HEK293 (cell line): ENCODE measurements around the gene SLC7A11.

Source experiments
- CTCF ChIA-PET: fragments of 350-600 bp; formaldehyde crosslinking; extraction: SDS; loops from one replicate; lab custom pipeline; 2021; ENCODE audit warnings: antibody characterized with exemption; lab: Yijun Ruan, JAX
- POLR2A ChIA-PET: fragments of 300-600 bp; formaldehyde crosslinking; extraction: SDS; loops from one replicate; lab custom pipeline; 2020; ENCODE audit warnings: antibody characterized with exemption, inconsistent platforms; lab: Yijun Ruan, JAX
- H3K27ac ChIP-seq: fragments of 200-500 bp; sonication (Bioruptor generic); 2 replicates; pipeline ENCODE4 v1.5.1; 2014; ENCODE audit warnings: low read depth, low read length, control low read depth, inconsistent platforms; ENCODE audit errors: extremely low read depth
- H3K36me3 ChIP-seq, 2 experiments: fragments of 200-500 bp in 1 of 2; sonication (Bioruptor generic) in 1 of 2; 1 replicate in 1 of 2; 2 replicates in 1 of 2; pipeline ENCODE4 v1.5.1; 2014 to 2017; ENCODE audit warnings: inconsistent platforms in 2 of 2, low read length in 2 of 2; ENCODE audit not compliant: control insufficient read depth in 2 of 2, insufficient read depth in 1 of 2
- H3K4me1 ChIP-seq: fragments of 200-500 bp; sonication (Bioruptor generic); 2 replicates; pipeline ENCODE4 v1.5.1; 2014; ENCODE audit warnings: mild to moderate bottlenecking, low read length, inconsistent platforms; ENCODE audit not compliant: control insufficient read depth, insufficient read depth
- H3K4me3 ChIP-seq: 2 replicates; pipeline ENCODE4 v1.5.1; 2011; ENCODE audit warnings: low read depth, mild to moderate bottlenecking, control low read depth, low read length, moderate library complexity
- H3K9me3 ChIP-seq: fragments of 200-500 bp; sonication (Bioruptor generic); 2 replicates; pipeline ENCODE4 v1.5.1; 2014; ENCODE audit warnings: low read depth, low read length, inconsistent platforms; ENCODE audit not compliant: control insufficient read depth, insufficient read depth
- GLI4 ChIP-seq: fragments of 450-650 bp; formaldehyde crosslinking; IDR thresholded peaks from 2 replicates; pipeline ENCODE4 v1.5.1; 2016; ENCODE audit warnings: missing biosample characterization, missing genetic modification characterization
- GLIS1 ChIP-seq: fragments of 450-650 bp; formaldehyde crosslinking; IDR thresholded peaks from 2 replicates; pipeline ENCODE4 v1.5.1; 2016; ENCODE audit warnings: missing biosample characterization, missing genetic modification characterization
- KLF1 ChIP-seq: fragments of 450-650 bp; formaldehyde crosslinking; IDR thresholded peaks from 2 replicates; pipeline ENCODE4 v1.5.1; 2016; ENCODE audit warnings: missing biosample characterization, missing genetic modification characterization
- MYNN ChIP-seq: fragments of 450-650 bp; formaldehyde crosslinking; IDR thresholded peaks from 2 replicates; pipeline ENCODE4 v1.5.1; 2016; ENCODE audit warnings: missing biosample characterization, missing genetic modification characterization, borderline replicate concordance
- OVOL3 ChIP-seq: fragments of 450-650 bp; formaldehyde crosslinking; IDR thresholded peaks from 2 replicates; pipeline ENCODE4 v1.5.1; 2016; ENCODE audit warnings: missing biosample characterization, missing genetic modification characterization
- TCF7L2 ChIP-seq: IDR thresholded peaks from 2 replicates; pipeline ENCODE4 v1.6.1; 2011; ENCODE audit warnings: low read depth, mild to moderate bottlenecking, inconsistent platforms, low read length, moderate library complexity, borderline replicate concordance
- ZFP69B ChIP-seq: fragments of 450-650 bp; formaldehyde crosslinking; IDR thresholded peaks from 2 replicates; pipeline ENCODE4 v1.5.1; 2016; ENCODE audit warnings: missing biosample characterization, missing genetic modification characterization
- ZNF155 ChIP-seq: fragments of 450-650 bp; formaldehyde crosslinking; IDR thresholded peaks from 2 replicates; pipeline ENCODE4 v1.5.1; 2016; ENCODE audit warnings: missing biosample characterization, missing genetic modification characterization
- ZNF157 ChIP-seq: fragments of 450-650 bp; formaldehyde crosslinking; IDR thresholded peaks from 2 replicates; pipeline ENCODE4 v1.5.1; 2016; ENCODE audit warnings: missing biosample characterization, missing genetic modification characterization
- ZNF214 ChIP-seq: fragments of 450-650 bp; formaldehyde crosslinking; IDR thresholded peaks from 2 replicates; pipeline ENCODE4 v1.5.1; 2017; ENCODE audit warnings: missing biosample characterization, mild to moderate bottlenecking, missing genetic modification characterization, borderline replicate concordance
- ZNF350 ChIP-seq: fragments of 450-650 bp; formaldehyde crosslinking; IDR thresholded peaks from 2 replicates; pipeline ENCODE4 v1.5.0; 2017; ENCODE audit warnings: missing biosample characterization, mild to moderate bottlenecking, missing genetic modification characterization
- ZNF529 ChIP-seq: fragments of 450-650 bp; formaldehyde crosslinking; IDR thresholded peaks from 2 replicates; pipeline ENCODE4 v1.5.1; 2017; ENCODE audit warnings: missing genetic modification characterization, missing biosample characterization; ENCODE audit not compliant: insufficient replicate concordance
- ZNF707 ChIP-seq: fragments of 450-650 bp; formaldehyde crosslinking; IDR thresholded peaks from 2 replicates; pipeline ENCODE4 v1.5.1; 2016; ENCODE audit warnings: missing biosample characterization, missing genetic modification characterization
- ZNF76 ChIP-seq: fragments of 450-650 bp; formaldehyde crosslinking; IDR thresholded peaks from 2 replicates; pipeline ENCODE4; 2016; ENCODE audit warnings: low read depth, missing biosample characterization, missing genetic modification characterization, borderline replicate concordance
- TF ChIP-seq, protein P1 (sequence below): fragments of 450-650 bp; formaldehyde crosslinking; IDR thresholded peaks from 2 replicates; pipeline ENCODE4 v1.5.1; 2016; ENCODE audit warnings: missing biosample characterization, missing genetic modification characterization, borderline replicate concordance
- TF ChIP-seq, protein P2 (sequence below): fragments of 450-650 bp; formaldehyde crosslinking; IDR thresholded peaks from 2 replicates; pipeline ENCODE4 v1.5.1; 2017; ENCODE audit warnings: missing biosample characterization, missing genetic modification characterization
- TF ChIP-seq, protein P3 (sequence below): fragments of 450-650 bp; formaldehyde crosslinking; IDR thresholded peaks from 2 replicates; pipeline ENCODE4 v1.5.1; 2016; ENCODE audit warnings: missing biosample characterization, missing genetic modification characterization
- TF ChIP-seq, protein P4 (sequence below): fragments of 450-650 bp; formaldehyde crosslinking; IDR thresholded peaks from 2 replicates; pipeline ENCODE4 v1.5.0; 2017; ENCODE audit warnings: missing biosample characterization, missing genetic modification characterization, borderline replicate concordance
- TF ChIP-seq, protein P5 (sequence below): fragments of 450-650 bp; formaldehyde crosslinking; IDR thresholded peaks from 2 replicates; pipeline ENCODE4 v1.5.1; 2016; ENCODE audit warnings: missing biosample characterization, missing genetic modification characterization

Gene SLC7A11

DNA sequence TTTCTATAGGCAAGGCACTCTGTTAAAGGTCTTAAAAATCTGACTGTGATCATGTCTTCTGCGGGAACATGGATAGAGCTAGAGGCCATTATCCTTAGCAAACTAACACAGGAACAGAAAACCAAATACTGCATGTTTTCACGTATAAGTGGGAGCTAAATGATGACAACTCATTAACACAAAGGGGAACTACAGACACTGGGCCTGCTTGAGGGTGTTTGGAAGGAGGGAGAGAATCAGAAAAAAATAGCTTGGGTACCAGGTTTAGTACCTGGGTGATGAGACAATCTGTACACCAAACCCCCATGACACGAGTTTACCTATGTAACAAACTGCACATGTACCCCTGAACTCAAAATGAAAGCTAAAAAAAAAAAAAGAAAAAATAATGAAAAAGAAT, 12.1 kb downstream of the SLC7A11 start:
- Histone ChIP-seq H3K4me1 (no peaks in the 10 kb centered on the region), H3K36me3 (peaks cover 0 to 4% of the 10 kb centered on the region in 2 experiments; a peak in 1 of 3 replicates)
- ChIA-PET POLR2A (no interaction called here), CTCF (no interaction called here)
- TF ChIP-seq ZNF707 (tag by site-specific recombination) (no peak), GLI4 (no peak)
- TF ChIP-seq, protein P1, sequence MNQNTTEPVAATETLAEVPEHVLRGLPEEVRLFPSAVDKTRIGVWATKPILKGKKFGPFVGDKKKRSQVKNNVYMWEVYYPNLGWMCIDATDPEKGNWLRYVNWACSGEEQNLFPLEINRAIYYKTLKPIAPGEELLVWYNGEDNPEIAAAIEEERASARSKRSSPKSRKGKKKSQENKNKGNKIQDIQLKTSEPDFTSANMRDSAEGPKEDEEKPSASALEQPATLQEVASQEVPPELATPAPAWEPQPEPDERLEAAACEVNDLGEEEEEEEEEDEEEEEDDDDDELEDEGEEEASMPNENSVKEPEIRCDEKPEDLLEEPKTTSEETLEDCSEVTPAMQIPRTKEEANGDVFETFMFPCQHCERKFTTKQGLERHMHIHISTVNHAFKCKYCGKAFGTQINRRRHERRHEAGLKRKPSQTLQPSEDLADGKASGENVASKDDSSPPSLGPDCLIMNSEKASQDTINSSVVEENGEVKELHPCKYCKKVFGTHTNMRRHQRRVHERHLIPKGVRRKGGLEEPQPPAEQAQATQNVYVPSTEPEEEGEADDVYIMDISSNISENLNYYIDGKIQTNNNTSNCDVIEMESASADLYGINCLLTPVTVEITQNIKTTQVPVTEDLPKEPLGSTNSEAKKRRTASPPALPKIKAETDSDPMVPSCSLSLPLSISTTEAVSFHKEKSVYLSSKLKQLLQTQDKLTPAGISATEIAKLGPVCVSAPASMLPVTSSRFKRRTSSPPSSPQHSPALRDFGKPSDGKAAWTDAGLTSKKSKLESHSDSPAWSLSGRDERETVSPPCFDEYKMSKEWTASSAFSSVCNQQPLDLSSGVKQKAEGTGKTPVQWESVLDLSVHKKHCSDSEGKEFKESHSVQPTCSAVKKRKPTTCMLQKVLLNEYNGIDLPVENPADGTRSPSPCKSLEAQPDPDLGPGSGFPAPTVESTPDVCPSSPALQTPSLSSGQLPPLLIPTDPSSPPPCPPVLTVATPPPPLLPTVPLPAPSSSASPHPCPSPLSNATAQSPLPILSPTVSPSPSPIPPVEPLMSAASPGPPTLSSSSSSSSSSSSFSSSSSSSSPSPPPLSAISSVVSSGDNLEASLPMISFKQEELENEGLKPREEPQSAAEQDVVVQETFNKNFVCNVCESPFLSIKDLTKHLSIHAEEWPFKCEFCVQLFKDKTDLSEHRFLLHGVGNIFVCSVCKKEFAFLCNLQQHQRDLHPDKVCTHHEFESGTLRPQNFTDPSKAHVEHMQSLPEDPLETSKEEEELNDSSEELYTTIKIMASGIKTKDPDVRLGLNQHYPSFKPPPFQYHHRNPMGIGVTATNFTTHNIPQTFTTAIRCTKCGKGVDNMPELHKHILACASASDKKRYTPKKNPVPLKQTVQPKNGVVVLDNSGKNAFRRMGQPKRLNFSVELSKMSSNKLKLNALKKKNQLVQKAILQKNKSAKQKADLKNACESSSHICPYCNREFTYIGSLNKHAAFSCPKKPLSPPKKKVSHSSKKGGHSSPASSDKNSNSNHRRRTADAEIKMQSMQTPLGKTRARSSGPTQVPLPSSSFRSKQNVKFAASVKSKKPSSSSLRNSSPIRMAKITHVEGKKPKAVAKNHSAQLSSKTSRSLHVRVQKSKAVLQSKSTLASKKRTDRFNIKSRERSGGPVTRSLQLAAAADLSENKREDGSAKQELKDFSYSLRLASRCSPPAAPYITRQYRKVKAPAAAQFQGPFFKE: no peak
- TF ChIP-seq, all 188 proteins: peak for 0
- H3K9me3 ChIP-seq: no peaks in the 10 kb centered on the region
- no peak overlapping the region for H3K4me3 ChIP-seq
- H3K27ac ChIP-seq: no peak overlapping the region

DNA sequence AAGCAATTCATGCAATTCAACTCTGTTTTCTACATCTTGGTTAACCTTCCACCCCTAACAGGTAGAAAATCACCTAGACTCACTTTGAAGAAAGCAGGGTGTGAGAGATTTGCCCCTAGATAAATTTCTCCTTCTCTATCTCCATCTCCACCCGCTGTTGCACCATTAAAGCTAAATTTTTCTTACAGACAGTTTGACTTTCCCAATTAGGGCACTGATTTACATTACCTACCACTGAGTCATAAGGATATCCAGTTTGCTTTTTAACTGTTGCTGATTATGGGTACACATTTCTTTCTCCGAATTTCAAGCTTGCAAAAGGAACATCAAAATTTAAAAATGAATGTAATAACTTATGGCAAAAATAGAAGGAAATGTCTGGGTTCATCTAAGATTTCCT, 13.0 kb downstream of the SLC7A11 start:
- Histone ChIP-seq H3K4me1 (no peaks in the 10 kb centered on the region), H3K4me3 (no peak overlapping the region), H3K36me3 (peaks cover 0 to 4% of the 10 kb centered on the region in 2 experiments; a peak in 1 of 3 replicates), H3K9me3 (no peaks in the 10 kb centered on the region), H3K27ac (no peak overlapping the region)
- TF ChIP-seq ZNF707 (tag by site-specific recombination): no peak
- TF ChIP-seq TCF7L2: no peak
- TF ChIP-seq ZNF155 (tag by site-specific recombination): no peak
- no peak for TF ChIP-seq ZNF529
- TF ChIP-seq ZNF350 (tag by site-specific recombination): no peak
- no peak for TF ChIP-seq KLF1 (tag by site-specific recombination)
- no peak for TF ChIP-seq ZNF214 (tag by site-specific recombination)
- TF ChIP-seq, protein P2, sequence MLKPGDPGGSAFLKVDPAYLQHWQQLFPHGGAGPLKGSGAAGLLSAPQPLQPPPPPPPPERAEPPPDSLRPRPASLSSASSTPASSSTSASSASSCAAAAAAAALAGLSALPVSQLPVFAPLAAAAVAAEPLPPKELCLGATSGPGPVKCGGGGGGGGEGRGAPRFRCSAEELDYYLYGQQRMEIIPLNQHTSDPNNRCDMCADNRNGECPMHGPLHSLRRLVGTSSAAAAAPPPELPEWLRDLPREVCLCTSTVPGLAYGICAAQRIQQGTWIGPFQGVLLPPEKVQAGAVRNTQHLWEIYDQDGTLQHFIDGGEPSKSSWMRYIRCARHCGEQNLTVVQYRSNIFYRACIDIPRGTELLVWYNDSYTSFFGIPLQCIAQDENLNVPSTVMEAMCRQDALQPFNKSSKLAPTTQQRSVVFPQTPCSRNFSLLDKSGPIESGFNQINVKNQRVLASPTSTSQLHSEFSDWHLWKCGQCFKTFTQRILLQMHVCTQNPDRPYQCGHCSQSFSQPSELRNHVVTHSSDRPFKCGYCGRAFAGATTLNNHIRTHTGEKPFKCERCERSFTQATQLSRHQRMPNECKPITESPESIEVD: no peak
- CTCF ChIA-PET: no interaction called here
- POLR2A ChIA-PET: no interaction called here

DNA sequence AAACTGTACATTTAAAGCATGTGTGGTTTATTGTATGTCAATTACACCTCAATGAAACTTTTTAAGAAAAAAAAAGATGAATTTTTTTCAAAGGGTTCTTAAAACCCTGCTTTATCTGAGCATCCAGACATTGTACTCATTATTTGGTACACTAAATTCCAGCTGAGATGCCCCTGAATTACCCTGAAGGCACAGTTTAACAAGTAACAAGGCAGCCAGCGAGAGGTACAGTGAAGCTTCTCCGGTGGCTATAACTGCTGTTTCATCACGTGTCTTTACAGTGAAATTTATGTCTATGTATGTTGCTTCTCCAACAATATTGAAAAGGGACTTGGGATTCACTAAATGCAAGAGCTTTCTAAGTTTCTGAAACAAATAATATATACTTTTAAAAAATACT, 15.8 kb downstream of the SLC7A11 start:
- Histone ChIP-seq H3K9me3 (no peaks in the 10 kb centered on the region), H3K4me3 (no peak overlapping the region), H3K36me3 (no peaks in the 10 kb centered on the region), H3K27ac (no peak overlapping the region), H3K4me1 (no peaks in the 10 kb centered on the region)
- ChIA-PET CTCF (interaction anchor here (0.6 kb wide), 1 partner anchor 350 kb away, joined by 3 read pairs; no protein-coding TSS in a partner anchor), POLR2A (no interaction called here)
- no peak for TF ChIP-seq OVOL3 (tag by site-specific recombination)
- TF ChIP-seq MYNN (tag by site-specific recombination): no peak
- TF ChIP-seq, protein P3, sequence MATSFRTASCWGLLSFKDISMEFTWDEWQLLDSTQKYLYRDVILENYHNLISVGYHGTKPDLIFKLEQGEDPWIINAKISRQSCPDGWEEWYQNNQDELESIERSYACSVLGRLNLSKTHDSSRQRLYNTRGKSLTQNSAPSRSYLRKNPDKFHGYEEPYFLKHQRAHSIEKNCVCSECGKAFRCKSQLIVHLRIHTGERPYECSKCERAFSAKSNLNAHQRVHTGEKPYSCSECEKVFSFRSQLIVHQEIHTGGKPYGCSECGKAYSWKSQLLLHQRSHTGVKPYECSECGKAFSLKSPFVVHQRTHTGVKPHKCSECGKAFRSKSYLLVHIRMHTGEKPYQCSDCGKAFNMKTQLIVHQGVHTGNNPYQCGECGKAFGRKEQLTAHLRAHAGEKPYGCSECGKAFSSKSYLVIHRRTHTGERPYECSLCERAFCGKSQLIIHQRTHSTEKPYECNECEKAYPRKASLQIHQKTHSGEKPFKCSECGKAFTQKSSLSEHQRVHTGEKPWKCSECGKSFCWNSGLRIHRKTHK (tag by site-specific recombination): no peak
- no peak for TF ChIP-seq ZNF157
- no peak for TF ChIP-seq ZNF529
- TF ChIP-seq, protein P4, sequence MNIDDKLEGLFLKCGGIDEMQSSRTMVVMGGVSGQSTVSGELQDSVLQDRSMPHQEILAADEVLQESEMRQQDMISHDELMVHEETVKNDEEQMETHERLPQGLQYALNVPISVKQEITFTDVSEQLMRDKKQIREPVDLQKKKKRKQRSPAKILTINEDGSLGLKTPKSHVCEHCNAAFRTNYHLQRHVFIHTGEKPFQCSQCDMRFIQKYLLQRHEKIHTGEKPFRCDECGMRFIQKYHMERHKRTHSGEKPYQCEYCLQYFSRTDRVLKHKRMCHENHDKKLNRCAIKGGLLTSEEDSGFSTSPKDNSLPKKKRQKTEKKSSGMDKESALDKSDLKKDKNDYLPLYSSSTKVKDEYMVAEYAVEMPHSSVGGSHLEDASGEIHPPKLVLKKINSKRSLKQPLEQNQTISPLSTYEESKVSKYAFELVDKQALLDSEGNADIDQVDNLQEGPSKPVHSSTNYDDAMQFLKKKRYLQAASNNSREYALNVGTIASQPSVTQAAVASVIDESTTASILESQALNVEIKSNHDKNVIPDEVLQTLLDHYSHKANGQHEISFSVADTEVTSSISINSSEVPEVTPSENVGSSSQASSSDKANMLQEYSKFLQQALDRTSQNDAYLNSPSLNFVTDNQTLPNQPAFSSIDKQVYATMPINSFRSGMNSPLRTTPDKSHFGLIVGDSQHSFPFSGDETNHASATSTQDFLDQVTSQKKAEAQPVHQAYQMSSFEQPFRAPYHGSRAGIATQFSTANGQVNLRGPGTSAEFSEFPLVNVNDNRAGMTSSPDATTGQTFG (tag by site-specific recombination): no peak
- no peak for TF ChIP-seq GLIS1 (tag by site-specific recombination)
- TF ChIP-seq ZFP69B: no peak
- TF ChIP-seq, protein P5, sequence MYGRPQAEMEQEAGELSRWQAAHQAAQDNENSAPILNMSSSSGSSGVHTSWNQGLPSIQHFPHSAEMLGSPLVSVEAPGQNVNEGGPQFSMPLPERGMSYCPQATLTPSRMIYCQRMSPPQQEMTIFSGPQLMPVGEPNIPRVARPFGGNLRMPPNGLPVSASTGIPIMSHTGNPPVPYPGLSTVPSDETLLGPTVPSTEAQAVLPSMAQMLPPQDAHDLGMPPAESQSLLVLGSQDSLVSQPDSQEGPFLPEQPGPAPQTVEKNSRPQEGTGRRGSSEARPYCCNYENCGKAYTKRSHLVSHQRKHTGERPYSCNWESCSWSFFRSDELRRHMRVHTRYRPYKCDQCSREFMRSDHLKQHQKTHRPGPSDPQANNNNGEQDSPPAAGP: no peak
- no peak for TF ChIP-seq ZNF76 (tag by site-specific recombination)
